HepG2 (cell line): Measurements from ENCODE around the gene SOBP. TPM values are rescaled to one million over a fixed set of nuclear protein-coding genes. Genes with fewer than 3 reads are reported as not detected.

Experiments
- AKAP8 ChIP-seq: sonication (generic); formaldehyde crosslinking; IDR thresholded peaks from 2 replicates; pipeline ENCODE4 v1.5.1; 2020; ENCODE audit warnings: mild to moderate bottlenecking, missing genetic modification reagents
- ATF1 ChIP-seq: IDR thresholded peaks from 2 replicates; pipeline ENCODE4 v1.6.1; 2016; ENCODE audit warnings: mild to moderate bottlenecking, control low read depth
- ATF5 ChIP-seq: sonication (generic); formaldehyde crosslinking; IDR thresholded peaks from 2 replicates; pipeline ENCODE4 v1.4.0; 2020; ENCODE audit warnings: mild to moderate bottlenecking, low read depth, missing genetic modification reagents
- GATA4 ChIP-seq: sonication (generic); IDR thresholded peaks from 2 replicates; pipeline ENCODE4 v1.6.1; 2016; ENCODE audit warnings: antibody characterized with exemption, low read depth, borderline replicate concordance
- MTERF4 ChIP-seq: sonication (generic); formaldehyde crosslinking; IDR thresholded peaks from 2 replicates; pipeline ENCODE4 v1.8.0; 2023; ENCODE audit warnings: mild to moderate bottlenecking, missing genetic modification reagents
- NFAT5 ChIP-seq: sonication (generic); formaldehyde crosslinking; IDR thresholded peaks from 2 replicates; pipeline ENCODE4 v1.4.0; 2020; ENCODE audit warnings: missing genetic modification reagents
- PCBP1 ChIP-seq: fragments of 200-400 bp; formaldehyde crosslinking; IDR thresholded peaks from 2 replicates; pipeline ENCODE4 v1.6.1; 2017; ENCODE audit warnings: mild to moderate bottlenecking, low read depth, low read length, borderline replicate concordance
- POLR2AphosphoS5 ChIP-seq: IDR thresholded peaks from 2 replicates; pipeline ENCODE4 v1.6.1; 2012; ENCODE audit warnings: low read depth, low read length
- RORA ChIP-seq: sonication (generic); formaldehyde crosslinking; IDR thresholded peaks from 2 replicates; pipeline ENCODE4 v1.5.0; 2020; ENCODE audit warnings: mild to moderate bottlenecking, missing genetic modification reagents, moderate library complexity
- SAP130 ChIP-seq: IDR thresholded peaks from 2 replicates; pipeline ENCODE4 v1.6.1; 2016; ENCODE audit warnings: low read depth
- SMAD9 ChIP-seq: sonication (generic); formaldehyde crosslinking; IDR thresholded peaks from 2 replicates; pipeline ENCODE4 v1.5.1; 2020; ENCODE audit warnings: mild to moderate bottlenecking, missing genetic modification reagents
- SOX13 ChIP-seq, 3 experiments: fragments of 450-650 bp in 1 of 3; sonication (generic) in 1 of 3; formaldehyde crosslinking in 1 of 3; IDR thresholded peaks in 2 of 3; conservative IDR thresholded peaks in 1 of 3; 2 replicates each; pipeline versions ENCODE4 v1.5.0 to v1.6.1; 2016 to 2020; ENCODE audit warnings: antibody characterized with exemption in 1 of 3, mild to moderate bottlenecking in 1 of 3, missing compliant biosample characterization in 1 of 3, missing genetic modification reagents in 1 of 3, moderate library complexity in 1 of 3
- ZBTB4 ChIP-seq: sonication (generic); formaldehyde crosslinking; IDR thresholded peaks from 2 replicates; pipeline ENCODE4 v1.4.0; 2020; ENCODE audit warnings: missing genetic modification reagents, mild to moderate bottlenecking, borderline replicate concordance
- ZNF138 ChIP-seq: sonication (generic); formaldehyde crosslinking; IDR thresholded peaks from 2 replicates; pipeline ENCODE4 v1.5.0; 2020; ENCODE audit warnings: mild to moderate bottlenecking, low read depth, missing genetic modification reagents
- ZNF234 ChIP-seq: sonication (generic); formaldehyde crosslinking; conservative IDR thresholded peaks from 2 replicates; pipeline ENCODE4 v1.5.1; 2020; ENCODE audit warnings: mild to moderate bottlenecking, missing genetic modification reagents
- ZNF740 ChIP-seq: sonication (generic); formaldehyde crosslinking; IDR thresholded peaks from 2 replicates; pipeline ENCODE4 v1.4.0; 2020; ENCODE audit warnings: missing genetic modification reagents
- ZNF775 ChIP-seq: sonication (generic); formaldehyde crosslinking; IDR thresholded peaks from 2 replicates; pipeline ENCODE4 v1.4.0; 2020; ENCODE audit warnings: missing genetic modification reagents, mild to moderate bottlenecking, moderate library complexity, borderline replicate concordance
- ZNF781 ChIP-seq: sonication (generic); formaldehyde crosslinking; IDR thresholded peaks from 2 replicates; pipeline ENCODE4 v1.5.1; 2020; ENCODE audit warnings: borderline replicate concordance, mild to moderate bottlenecking, missing genetic modification reagents; ENCODE audit errors: not compliant biosample characterization
- polyA plus RNA-seq, 8 experiments: library from polyadenylated mRNA; depleted of rRNA in 3 of 8; stranded (reverse) in 7 of 8; unstranded in 1 of 8; fragments of >200 nt; fragmentation: Illumina TruSeq in 4 of 8; extraction: Trizol in 4 of 8; gene quantifications; 2 replicates each; pipeline versions ENCODE4 v1.2.1 to v1.2.3, GENCODE V29; 2011 to 2016; ENCODE audit warnings: low read depth in 4 of 8, missing spikeins in 1 of 8, mixed read lengths in 1 of 8; ENCODE audit not compliant: insufficient read depth in 1 of 8
- total RNA-seq, 5 experiments: library from RNA; depleted of rRNA; stranded (reverse); fragments of >200 nt; fragmentation: Illumina TruSeq; extraction: Trizol; gene quantifications; 2 replicates each; pipeline ENCODE4 v1.2.3, GENCODE V29; 2016; ENCODE audit warnings: low read depth in 1 of 5

SOBP gene
- total and polyA plus RNA-seq, 2 of the 13 experiments (the other 11 are each of a cell fraction or from before 2014, with no cell fraction given): 1.5 to 6.9 TPM

- TF ChIP-seq ZNF775 (CRISPR knock-in tag) (no peak), RORA (CRISPR knock-in tag) (no peak), MTERF4 (CRISPR knock-in tag) (peak; percentile 21; the same call in 1 of the 2 replicates), SAP130 (CRISPR knock-in tag) (no peak), ZNF781 (CRISPR knock-in tag) (no peak), ZNF234 (CRISPR knock-in tag) (no peak), NFAT5 (CRISPR knock-in tag) (no peak), PCBP1 (0 out of 2 replicates have a peak, but pooled peaks have one; percentile 9), SOX13 (IDR thresholded peaks at IDR 0.05) (no peak), SOX13 (CRISPR knock-in tag; conservative IDR thresholded peaks at IDR 0.05 in 1 of 2, IDR thresholded peaks at IDR 0.05 in 1 of 2) (no peak), ZNF740 (CRISPR knock-in tag) (no peak), ATF5 (no peak), ZNF138 (CRISPR knock-in tag) (no peak), SMAD9 (CRISPR knock-in tag) (no peak), GATA4 (0 out of 2 replicates have a peak, but pooled peaks have one; percentile 15), AKAP8 (no peak), ATF1 (no peak), ZBTB4 (CRISPR knock-in tag) (0 out of 2 replicates have a peak, but pooled peaks have one; percentile 18), POLR2AphosphoS5 (no peak)
Observed at GRCh38 chr6:107458672-107459282, 31.1 kb upstream of the SOBP start (continued).
